ENCODE measurements around the gene ZGLP1. TPM values are rescaled to one million over a fixed set of nuclear protein-coding genes. Genes with fewer than 3 reads are reported as not detected.
A peak's percentile ranks its signal among the peaks of the same experiment; 100 is the strongest.

ZGLP1 gene
- total RNA-seq, 2 donors from 2014 or later: 0.90 TPM; not detected in 1

DNA sequence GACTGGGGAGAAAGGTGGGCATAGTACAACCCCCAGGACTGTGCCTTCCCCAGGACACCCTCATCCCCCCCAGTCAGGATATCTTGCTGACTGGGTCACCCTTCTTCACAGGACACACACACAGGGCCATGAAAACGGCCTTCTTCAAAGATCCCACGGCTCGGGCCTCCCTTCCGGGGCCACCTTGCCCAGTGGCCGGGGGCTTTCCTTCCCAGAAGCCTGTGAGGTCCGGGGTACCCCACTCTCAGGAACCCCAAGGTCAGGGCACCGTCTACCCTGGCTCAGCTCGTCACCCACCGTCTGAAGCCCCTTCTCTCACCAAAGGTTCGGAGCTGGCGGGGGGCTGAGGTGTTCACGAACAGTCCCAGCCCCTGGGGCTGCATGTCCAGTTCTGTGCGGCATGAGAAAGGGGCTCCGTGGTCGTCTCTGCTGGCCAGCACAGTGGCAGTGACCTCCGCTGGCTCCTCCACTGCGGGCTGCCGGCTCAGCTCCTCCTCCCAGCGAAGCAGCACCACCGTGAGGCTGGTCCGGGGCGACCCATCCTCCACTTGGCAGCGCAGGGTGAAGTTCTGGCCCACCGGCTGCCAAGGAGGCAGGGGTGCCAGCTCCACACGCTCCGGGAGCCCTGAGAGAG, 25.9 kb upstream of the ZGLP1 start:
- TF ChIP-seq CTCF (IDR thresholded peaks at IDR 0.05): no peak
- peaks cover 0 to 36% of the 10 kb centered on the region in 2 donors for H3K4me1 ChIP-seq
- no peak for DNase-seq (ENCODE audit: low spot score)

DNA sequence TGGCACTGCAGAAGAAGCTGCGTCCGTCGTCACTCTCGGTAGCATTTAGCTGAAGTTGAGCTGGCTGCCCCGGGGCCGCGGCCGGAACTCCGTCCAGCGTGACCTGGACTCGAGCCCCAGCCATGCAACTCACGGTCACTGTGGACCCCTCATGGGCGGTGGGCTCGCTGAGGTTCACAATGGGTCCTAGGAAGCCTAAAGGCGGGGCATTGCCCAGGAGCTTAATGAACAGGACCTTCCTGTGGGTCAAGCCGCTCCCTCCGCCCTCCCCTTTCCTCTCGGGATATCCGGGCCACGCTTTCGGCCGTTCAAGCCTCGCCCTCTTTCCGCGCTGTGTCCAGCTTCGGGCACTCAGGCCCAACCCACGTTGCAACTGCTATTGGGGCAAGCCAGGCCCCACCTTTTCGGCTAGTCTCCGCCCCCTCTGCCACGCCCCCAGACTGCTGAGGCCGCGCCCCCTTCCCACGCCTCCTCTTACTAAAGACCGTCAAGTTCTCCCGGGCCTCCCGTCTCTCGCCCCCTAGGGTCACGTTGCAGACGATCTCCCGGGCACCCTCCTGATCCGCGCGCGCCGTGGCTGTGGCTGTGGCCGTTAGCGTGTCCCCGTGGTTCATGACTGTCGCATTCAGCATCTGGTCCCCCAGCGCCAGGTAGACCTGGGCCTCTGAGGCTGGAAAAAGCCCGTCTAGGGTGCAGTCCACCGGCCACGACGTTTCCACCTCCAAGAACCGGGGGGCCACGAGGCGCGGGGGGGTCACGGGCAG, 25.2 kb upstream of the ZGLP1 start:
- Histone ChIP-seq H3K27ac (peak overlapping the region; percentile 89 to 93), H3K4me1 (peaks cover 0 to 36% of the 10 kb centered on the region in 2 donors), H3K27me3 (no peaks in the 10 kb centered on the region), H3K4me3 (peak overlapping the region; percentile 45 to 74), H3K9me3 (no peaks in the 10 kb centered on the region), H3K36me3 (peaks cover 8% of the 10 kb centered on the region)
- no peak for TF ChIP-seq CTCF (IDR thresholded peaks at IDR 0.05)
- DNase-seq (ENCODE audit: low spot score): peak; percentile 97

More for the DNA sequence above, 25.9 kb upstream of the ZGLP1 start:
- peak overlapping the region; percentile 89 to 93 for H3K27ac ChIP-seq
- peaks cover 1% of the 10 kb centered on the region for H3K36me3 ChIP-seq
- H3K27me3 ChIP-seq: no peaks in the 10 kb centered on the region
- H3K9me3 ChIP-seq: no peaks in the 10 kb centered on the region
- H3K4me3 ChIP-seq: peak overlapping the region in 1 of 2 donors; percentile 74

DNA sequence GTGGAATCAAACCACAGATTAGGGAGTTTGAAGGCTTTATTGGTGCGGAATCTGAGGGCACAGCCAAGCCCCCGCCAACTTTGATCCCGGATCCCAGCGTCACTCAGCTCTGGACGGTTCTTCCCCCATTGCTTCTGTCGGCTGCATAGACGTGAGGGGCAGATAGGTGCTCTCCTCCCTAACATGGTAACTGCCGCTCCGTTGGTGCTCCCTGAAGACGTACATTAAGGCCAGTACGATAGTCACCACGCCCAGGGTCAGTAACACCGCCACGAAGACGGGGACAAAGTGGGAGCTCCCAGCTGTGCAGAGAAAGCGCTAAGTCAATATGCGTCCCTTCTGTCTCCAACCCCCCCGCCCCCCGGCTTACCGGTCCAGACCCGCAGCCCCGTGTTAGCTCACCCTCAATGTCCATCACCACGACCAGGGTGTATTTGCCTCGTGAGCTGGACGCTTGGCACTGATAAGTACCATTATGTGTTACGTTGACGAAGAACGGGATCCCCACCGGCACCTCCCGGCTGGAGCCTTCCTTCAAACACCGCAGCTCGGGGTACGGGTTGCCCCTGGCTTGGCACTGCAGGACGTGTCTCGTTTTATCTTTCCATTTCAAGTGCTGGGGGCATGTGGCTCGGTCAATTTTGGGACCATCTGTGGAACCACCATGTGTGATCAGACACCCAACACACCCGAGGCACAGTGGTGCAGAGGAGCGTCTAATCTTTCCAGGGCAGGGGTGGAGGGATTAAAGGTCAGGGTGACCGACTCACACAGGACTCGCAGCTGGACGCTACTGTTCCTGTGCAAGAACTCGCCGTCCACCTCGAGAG, 24.4 kb upstream of the ZGLP1 start:
- Histone ChIP-seq H3K9me3 (no peaks in the 10 kb centered on the region), H3K4me3 (peak overlapping the region; percentile 45 to 74), H3K27me3 (no peaks in the 10 kb centered on the region), H3K36me3 (peaks cover 16% of the 10 kb centered on the region), H3K27ac (peak overlapping the region; percentile 89 to 93), H3K4me1 (peaks cover 0 to 36% of the 10 kb centered on the region in 2 donors)
- DNase-seq (ENCODE audit: low spot score): no peak
- no peak for TF ChIP-seq CTCF (IDR thresholded peaks at IDR 0.05)

DNA sequence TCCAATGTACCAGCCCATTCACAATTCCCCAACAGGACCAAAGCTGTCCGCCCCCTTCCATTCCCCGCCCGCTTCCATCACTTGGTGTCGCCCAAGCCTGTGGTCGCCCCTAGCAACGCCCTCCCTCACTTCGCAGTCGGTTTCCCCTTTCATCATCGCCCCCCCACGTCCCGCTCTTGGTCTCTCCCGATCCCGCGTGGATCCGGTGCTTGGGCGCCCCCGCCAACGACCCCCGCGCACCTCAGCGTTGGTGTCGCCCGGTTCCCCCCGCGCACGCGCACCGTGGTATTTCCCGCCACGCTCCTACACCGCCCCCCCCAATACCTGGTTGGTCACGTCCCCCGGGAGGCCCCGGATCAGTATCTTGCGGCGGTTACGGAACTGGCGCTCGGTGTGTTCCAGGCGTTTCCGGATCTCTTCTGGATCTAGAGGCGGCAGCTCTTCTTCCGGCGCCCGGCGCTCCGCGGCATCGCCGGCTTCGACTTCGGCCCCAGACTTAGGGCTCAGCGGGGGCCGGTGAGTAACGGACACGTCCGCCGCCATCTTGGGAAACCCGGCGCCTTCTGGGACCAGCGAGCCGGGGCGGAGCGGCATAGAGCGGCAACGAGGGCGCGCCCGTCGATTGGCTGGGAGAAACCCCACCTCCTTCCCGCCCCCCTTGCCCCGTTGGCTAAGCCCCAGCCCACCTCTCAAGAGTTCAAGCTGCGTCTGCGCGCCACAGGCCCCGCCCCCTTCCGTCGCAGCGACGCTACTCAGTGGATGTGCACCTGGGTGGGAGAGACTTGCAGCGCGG, 23.5 kb upstream of the ZGLP1 start, which contains the start of gene RAVER1:
Gene RAVER1 (minus strand): TSS at position 565 of the 793 bp plus-strand sequence. CDS start 22 bp downstream, at position 543.
- Histone ChIP-seq H3K27ac (peak within 1 kb of the TSS; percentile 89 to 93), H3K27me3 (no peaks in the 10 kb centered on the region), H3K36me3 (peaks cover 24% of the 10 kb centered on the region), H3K4me3 (peak within 1 kb of the TSS; percentile 67 to 74), H3K4me1 (peaks cover 0 to 36% of the 10 kb centered on the region in 2 donors), H3K9me3 (no peaks in the 10 kb centered on the region)
- peak; percentile 98 for DNase-seq (ENCODE audit: low spot score)
- no peak for TF ChIP-seq CTCF (IDR thresholded peaks at IDR 0.05)

Measured in right atrium auricular region (tissue), 2 donors.